GM12878 (cell line): Measurements from ENCODE around the gene SETD1A. TPM values are rescaled to one million over a fixed set of nuclear protein-coding genes. Genes with fewer than 3 reads are reported as not detected.

Experiments
- ATAC-seq: fragments of 200-7000 bp; cut with Tn5 transposase; 3 replicates; pipeline ENCODE4 v1.9.1; 2020; ENCODE audit warnings: mild to moderate bottlenecking, moderate library complexity
- BruUV-seq: library from RNA; stranded (reverse); fragments of 400-500 nt; replicated peaks from 2 replicates; lab custom pipeline; 2021; lab: Mats Ljungman, UMichigan
- CTCF ChIA-PET: fragments of 300-600 bp; sonication (Branson Sonifier 250); formaldehyde crosslinking; extraction: SDS; loops from one replicate; lab custom pipeline; 2021; ENCODE audit warnings: inconsistent platforms; lab: Yijun Ruan, JAX
- POLR2A ChIA-PET: fragments of 350-600 bp; formaldehyde crosslinking; extraction: SDS; loops from one replicate; lab custom pipeline; 2021; ENCODE audit warnings: inconsistent platforms; lab: Charles Lee
- RAD21 ChIA-PET: fragments of 300-600 bp; sonication (Branson Sonifier 250); formaldehyde crosslinking; loops from one replicate; lab custom pipeline; 2023; ENCODE audit warnings: antibody characterized with exemption; ENCODE audit not compliant: unreplicated experiment; lab: Charles Lee
- SMC1A ChIA-PET: fragments of 300-600 bp; sonication (Branson Sonifier 250); formaldehyde crosslinking; loops from one replicate; lab custom pipeline; 2023; ENCODE audit not compliant: unreplicated experiment, uncharacterized antibody; lab: Charles Lee
- DNase-seq: peaks from one replicate; pipeline ENCODE4 v3.0.0-alpha.2; 2011; ENCODE audit warnings: low read depth, low spot score
- FAIRE-seq: peaks from 3 replicates; lab custom pipeline; 2011; peaks lifted over from hg19 to GRCh38; lab: Jason Lieb, UNC
- H2AFZ ChIP-seq: 2 replicates; pipeline ENCODE4 v1.6.0; 2011; ENCODE audit warnings: low read depth, low read length, control low read depth; ENCODE audit not compliant: control insufficient read depth
- H3K27ac ChIP-seq: 2 replicates; pipeline ENCODE4 v1.5.1; 2011; ENCODE audit warnings: control low read depth; ENCODE audit not compliant: control insufficient read depth, insufficient read depth
- H3K27me3 ChIP-seq, 2 experiments: replicated peaks in 1 of 2; 2 replicates each; pipeline versions ENCODE4 v1.6.0 to v1.6.1; 2011; ENCODE audit warnings: low read length in 1 of 2; ENCODE audit not compliant: control insufficient read depth in 2 of 2, insufficient read depth in 2 of 2
- H3K36me3 ChIP-seq, 2 experiments: 2 replicates each; pipeline ENCODE4 v1.5.1; 2011; ENCODE audit warnings: low read length in 1 of 2; ENCODE audit not compliant: control insufficient read depth in 2 of 2, insufficient read depth in 2 of 2
- H3K4me1 ChIP-seq: 2 replicates; pipeline ENCODE4 v1.6.1; 2011; ENCODE audit warnings: mild to moderate bottlenecking, low read length, moderate library complexity, mixed read lengths; ENCODE audit not compliant: control insufficient read depth, insufficient read depth
- H3K4me2 ChIP-seq: 2 replicates; pipeline ENCODE4 v1.6.0; 2011; ENCODE audit warnings: control low read depth; ENCODE audit not compliant: control insufficient read depth, insufficient read depth
- H3K4me3 ChIP-seq: fragments of 200-600 bp; sonication (generic); 2 replicates; pipeline ENCODE4 v1.5.1; 2016
- H3K79me2 ChIP-seq: 2 replicates; pipeline ENCODE4 v1.6.0; 2011; ENCODE audit warnings: low read length; ENCODE audit not compliant: control insufficient read depth, insufficient read depth
- H3K9ac ChIP-seq: 2 replicates; pipeline ENCODE4 v1.8.0; 2011; ENCODE audit warnings: low read length, control low read depth, mixed read lengths; ENCODE audit not compliant: control insufficient read depth, insufficient read depth
- H3K9me3 ChIP-seq: replicated peaks from 3 replicates; pipeline ENCODE4 v1.5.1; 2011; ENCODE audit warnings: mild to moderate bottlenecking, low read length; ENCODE audit not compliant: control insufficient read depth, insufficient read depth
- H4K20me1 ChIP-seq: 2 replicates; pipeline ENCODE4 v1.6.0; 2011; ENCODE audit not compliant: control insufficient read depth, insufficient read depth
- CEBPB ChIP-seq, 2 experiments: fragments of 150-350 bp in 1 of 2; IDR thresholded peaks; 2 replicates each; pipeline ENCODE4 v1.6.1; 2012 to 2014; ENCODE audit warnings: low read depth in 2 of 2, low read length in 2 of 2, borderline replicate concordance in 1 of 2, inconsistent platforms in 1 of 2
- GATAD2B ChIP-seq: fragments of 450-650 bp; conservative IDR thresholded peaks from 2 replicates; pipeline ENCODE4 v1.6.1; 2017; ENCODE audit warnings: low read depth, mild to moderate bottlenecking, moderate library complexity
- HDAC2 ChIP-seq: fragments of 200-600 bp; sonication (generic); IDR thresholded peaks from 2 replicates; pipeline ENCODE4 v1.6.1; 2017
- IKZF2 ChIP-seq, 2 experiments: fragments of 450-650 bp; IDR thresholded peaks; 2 replicates each; pipeline ENCODE4 v1.6.1; 2017; ENCODE audit warnings: mild to moderate bottlenecking in 2 of 2, moderate library complexity in 2 of 2
- POLR2A ChIP-seq: IDR thresholded peaks from 2 replicates; pipeline ENCODE4 v1.6.1; 2011; ENCODE audit warnings: low read depth, mild to moderate bottlenecking, low read length
- SREBF2 ChIP-seq: IDR thresholded peaks from 2 replicates; pipeline ENCODE4 v1.6.1; 2012; ENCODE audit warnings: mild to moderate bottlenecking, low read length
- STAT3 ChIP-seq: IDR thresholded peaks from 2 replicates; pipeline ENCODE4 v1.6.1; 2011; ENCODE audit warnings: low read depth, low read length, improper control_type of control experiment
- TARDBP ChIP-seq: IDR thresholded peaks from 2 replicates; pipeline ENCODE4 v1.6.1; 2016; ENCODE audit warnings: borderline replicate concordance
- TCF3 ChIP-seq: IDR thresholded peaks from 2 replicates; pipeline ENCODE4 v1.6.1; 2012; ENCODE audit warnings: low read depth, mild to moderate bottlenecking, low read length, borderline replicate concordance; ENCODE audit not compliant: insufficient read depth
- WRNIP1 ChIP-seq: IDR thresholded peaks from 2 replicates; pipeline ENCODE4 v1.6.1; 2011; ENCODE audit warnings: low read depth, low read length, improper control_type of control experiment, borderline replicate concordance
- ZNF274 ChIP-seq: IDR thresholded peaks from one replicate; pipeline ENCODE4 v1.8.0; 2011; ENCODE audit not compliant: insufficient read length, insufficient read depth
- WGBS: methylation state at CpG from one replicate; pipeline ENCODE4 v1.1.6; 2016; ENCODE audit warnings: low lambda C conversion rate; ENCODE audit not compliant: insufficient replicate concordance, insufficient coverage; ENCODE audit errors: missing lambda C conversion rate; 5-methylcytosine and 5-hydroxymethylcytosine counted together
- in situ Hi-C: fragments of 300-500 bp; cut with MboI; formaldehyde crosslinking; loops from 9 replicates; pipeline ENCODE4 v1.14.3; 2018; ENCODE audit warnings: mixed read lengths
- intact Hi-C: fragments of 100-400 bp; cut with micrococcal nuclease; formaldehyde crosslinking; loops from one replicate; pipeline ENCODE4 v1.14.2; 2022; ENCODE audit not compliant: unreplicated experiment
- polyA plus RNA-seq, 11 experiments: library from polyadenylated mRNA; depleted of rRNA in 4 of 11; unstranded in 6 of 11; stranded (reverse) in 5 of 11; fragments of >200 nt; fragmentation: Nextera tagmentation in 4 of 11; fragmentation: Illumina TruSeq in 1 of 11; extraction: Ambion mirVana in 4 of 11; extraction: Trizol in 1 of 11; gene quantifications; 1 replicate in 1 of 11; 2 replicates in 10 of 11; pipeline versions ENCODE4 v1.2.1 to v1.2.3, GENCODE V29; 2011 to 2016; ENCODE audit warnings: inconsistent platforms in 2 of 11, missing spikeins in 2 of 11, low read depth in 1 of 11
- total RNA-seq, 4 experiments: library from RNA; depleted of rRNA in 3 of 4; stranded (reverse); fragments of >200 nt in 3 of 4; fragmentation: Illumina TruSeq in 1 of 4; extraction: Trizol in 1 of 4; gene quantifications; 2 replicates each; pipeline versions ENCODE4 v1.2.1 to v1.2.3, GENCODE V29; 2013 to 2021
- TF ChIP-seq, protein P1 (sequence below): fragments of 450-650 bp; IDR thresholded peaks from 2 replicates; pipeline ENCODE4 v1.6.1; 2016; ENCODE audit warnings: mild to moderate bottlenecking
- TF ChIP-seq, protein P2 (sequence below): IDR thresholded peaks from 2 replicates; pipeline ENCODE4 v1.6.1; 2011; ENCODE audit warnings: borderline replicate concordance, low read depth, mild to moderate bottlenecking, moderate library complexity, low read length; ENCODE audit not compliant: insufficient read depth, poor library complexity, severe bottlenecking
- TF ChIP-seq, protein P3 (sequence below): fragments of 450-650 bp; IDR thresholded peaks from 2 replicates; pipeline ENCODE4 v1.6.1; 2017; ENCODE audit warnings: mild to moderate bottlenecking, moderate library complexity

SETD1A gene
- total and polyA plus RNA-seq, 10 of the 15 experiments (the other 5 are each of a cell fraction or from before 2014, with no cell fraction given) = 0.02 to 25.9 (median 4.9) TPM

DNA sequence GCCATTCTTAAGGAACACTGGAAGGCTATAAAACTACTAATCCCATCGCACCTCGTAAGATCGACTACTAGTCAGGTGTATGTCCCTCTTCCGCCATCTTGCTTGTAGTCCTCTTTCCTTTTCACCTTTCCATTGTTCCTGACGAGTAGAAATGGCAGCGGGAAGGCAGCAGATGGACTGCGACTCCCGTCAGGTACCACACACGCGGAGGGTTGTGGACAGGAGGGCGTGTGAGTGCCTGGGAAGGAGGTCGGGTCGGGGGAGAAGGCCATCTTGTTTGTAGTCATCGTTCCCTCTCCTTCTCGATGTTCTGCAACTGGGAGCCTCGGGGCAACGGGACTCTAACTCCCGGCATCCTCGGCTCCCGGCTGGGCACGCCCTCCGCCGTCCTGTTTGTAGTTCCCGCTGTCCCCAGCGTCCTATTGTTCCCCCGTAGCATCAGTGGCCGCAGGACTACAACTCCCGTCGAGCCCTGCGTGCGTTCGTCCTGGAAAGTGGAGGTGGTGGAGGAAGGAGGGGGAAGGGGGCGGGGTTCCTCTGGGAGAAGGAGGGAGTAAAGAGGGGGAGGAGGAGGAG lies 34.5 kb upstream of the SETD1A start:
- in situ Hi-C loops = loop anchor here (5.0 kb wide), 1 partner anchor 81 kb away; no protein-coding TSS in a partner anchor
- H3K36me3 ChIP-seq = no peaks in the 10 kb centered on the region; a peak in 2 of 4 replicates
- no TSS peak for BruUV-seq
- CTCF ChIA-PET = interaction anchor here (0.6 kb wide), 1 partner anchor 19 kb away, joined by 3 read pairs; no protein-coding TSS in a partner anchor
- H3K4me1 ChIP-seq = peaks cover 4% of the 10 kb centered on the region; the same call in 1 of the 2 replicates
- WGBS = under 1% methylated on average over 29 of the region's 33 CpGs
- intact Hi-C loops = loop anchor here (2.0 to 10.0 kb wide), 5 partner anchors 26 to 268 kb away; partner anchors contain the start of genes CFAP119, CTF1, FBRS and PRR14
- no peaks in the 10 kb centered on the region for H4K20me1 ChIP-seq
- no peaks in the 10 kb centered on the region for H3K27me3 ChIP-seq
- DNase-seq (peak; percentile 98), FAIRE-seq (no peak), ATAC-seq (peak; percentile 82)
- SMC1A ChIA-PET = no interaction called here
- H3K79me2 ChIP-seq = peaks cover 5% of the 10 kb centered on the region
- H3K9ac ChIP-seq = peak overlapping the region; percentile 70
- H3K9me3 ChIP-seq = no peaks in the 10 kb centered on the region
- H3K27ac ChIP-seq = peak overlapping the region; percentile 89
- POLR2A ChIA-PET = interaction anchor here (0.5 to 1.5 kb wide), 3 partner anchors 17 to 147 kb away, joined by 3 to 8 read pairs (median 3); no protein-coding TSS in a partner anchor
- peak overlapping the region; percentile 57 for H3K4me2 ChIP-seq
- peak overlapping the region; percentile 80 for H2AFZ ChIP-seq
- RAD21 ChIA-PET = interaction anchor here (0.6 to 1.3 kb wide), 3 partner anchors 76 to 109 kb away, joined by 3 to 5 read pairs (median 4); no protein-coding TSS in a partner anchor
- H3K4me3 ChIP-seq = peak overlapping the region; percentile 80
- TF ChIP-seq STAT3 (no peak), SREBF2 (no peak), POLR2A (peak; percentile 72), TARDBP (peak; percentile 98), WRNIP1 (peak; percentile 69; the same call in 1 of the 2 replicates), ZNF274 (no peak), TCF3 (no peak), CEBPB (IDR thresholded peaks at IDR 0.05; ENCODE audit: borderline replicate concordance in 1 of 2, low read depth in 2 of 2, low read length in 2 of 2) (no peak), HDAC2 (no peak), GATAD2B (no peak), IKZF2 (IDR thresholded peaks at IDR 0.05) (peak; percentile 43 to 64; a peak in 3 of 4 replicates)
- TF ChIP-seq, protein P1, sequence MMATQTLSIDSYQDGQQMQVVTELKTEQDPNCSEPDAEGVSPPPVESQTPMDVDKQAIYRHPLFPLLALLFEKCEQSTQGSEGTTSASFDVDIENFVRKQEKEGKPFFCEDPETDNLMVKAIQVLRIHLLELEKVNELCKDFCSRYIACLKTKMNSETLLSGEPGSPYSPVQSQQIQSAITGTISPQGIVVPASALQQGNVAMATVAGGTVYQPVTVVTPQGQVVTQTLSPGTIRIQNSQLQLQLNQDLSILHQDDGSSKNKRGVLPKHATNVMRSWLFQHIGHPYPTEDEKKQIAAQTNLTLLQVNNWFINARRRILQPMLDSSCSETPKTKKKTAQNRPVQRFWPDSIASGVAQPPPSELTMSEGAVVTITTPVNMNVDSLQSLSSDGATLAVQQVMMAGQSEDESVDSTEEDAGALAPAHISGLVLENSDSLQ = peak; percentile 4
- TF ChIP-seq, protein P2, sequence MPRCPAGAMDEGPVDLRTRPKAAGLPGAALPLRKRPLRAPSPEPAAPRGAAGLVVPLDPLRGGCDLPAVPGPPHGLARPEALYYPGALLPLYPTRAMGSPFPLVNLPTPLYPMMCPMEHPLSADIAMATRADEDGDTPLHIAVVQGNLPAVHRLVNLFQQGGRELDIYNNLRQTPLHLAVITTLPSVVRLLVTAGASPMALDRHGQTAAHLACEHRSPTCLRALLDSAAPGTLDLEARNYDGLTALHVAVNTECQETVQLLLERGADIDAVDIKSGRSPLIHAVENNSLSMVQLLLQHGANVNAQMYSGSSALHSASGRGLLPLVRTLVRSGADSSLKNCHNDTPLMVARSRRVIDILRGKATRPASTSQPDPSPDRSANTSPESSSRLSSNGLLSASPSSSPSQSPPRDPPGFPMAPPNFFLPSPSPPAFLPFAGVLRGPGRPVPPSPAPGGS = no peak
- TF ChIP-seq, protein P3, sequence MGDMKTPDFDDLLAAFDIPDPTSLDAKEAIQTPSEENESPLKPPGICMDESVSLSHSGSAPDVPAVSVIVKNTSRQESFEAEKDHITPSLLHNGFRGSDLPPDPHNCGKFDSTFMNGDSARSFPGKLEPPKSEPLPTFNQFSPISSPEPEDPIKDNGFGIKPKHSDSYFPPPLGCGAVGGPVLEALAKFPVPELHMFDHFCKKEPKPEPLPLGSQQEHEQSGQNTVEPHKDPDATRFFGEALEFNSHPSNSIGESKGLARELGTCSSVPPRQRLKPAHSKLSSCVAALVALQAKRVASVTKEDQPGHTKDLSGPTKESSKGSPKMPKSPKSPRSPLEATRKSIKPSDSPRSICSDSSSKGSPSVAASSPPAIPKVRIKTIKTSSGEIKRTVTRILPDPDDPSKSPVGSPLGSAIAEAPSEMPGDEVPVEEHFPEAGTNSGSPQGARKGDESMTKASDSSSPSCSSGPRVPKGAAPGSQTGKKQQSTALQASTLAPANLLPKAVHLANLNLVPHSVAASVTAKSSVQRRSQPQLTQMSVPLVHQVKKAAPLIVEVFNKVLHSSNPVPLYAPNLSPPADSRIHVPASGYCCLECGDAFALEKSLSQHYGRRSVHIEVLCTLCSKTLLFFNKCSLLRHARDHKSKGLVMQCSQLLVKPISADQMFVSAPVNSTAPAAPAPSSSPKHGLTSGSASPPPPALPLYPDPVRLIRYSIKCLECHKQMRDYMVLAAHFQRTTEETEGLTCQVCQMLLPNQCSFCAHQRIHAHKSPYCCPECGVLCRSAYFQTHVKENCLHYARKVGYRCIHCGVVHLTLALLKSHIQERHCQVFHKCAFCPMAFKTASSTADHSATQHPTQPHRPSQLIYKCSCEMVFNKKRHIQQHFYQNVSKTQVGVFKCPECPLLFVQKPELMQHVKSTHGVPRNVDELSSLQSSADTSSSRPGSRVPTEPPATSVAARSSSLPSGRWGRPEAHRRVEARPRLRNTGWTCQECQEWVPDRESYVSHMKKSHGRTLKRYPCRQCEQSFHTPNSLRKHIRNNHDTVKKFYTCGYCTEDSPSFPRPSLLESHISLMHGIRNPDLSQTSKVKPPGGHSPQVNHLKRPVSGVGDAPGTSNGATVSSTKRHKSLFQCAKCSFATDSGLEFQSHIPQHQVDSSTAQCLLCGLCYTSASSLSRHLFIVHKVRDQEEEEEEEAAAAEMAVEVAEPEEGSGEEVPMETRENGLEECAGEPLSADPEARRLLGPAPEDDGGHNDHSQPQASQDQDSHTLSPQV = peak; percentile 99
